Smooth muscle cell (in vitro differentiated cells): ENCODE data around the gene CGB7. TPM values are rescaled to one million over a fixed set of nuclear protein-coding genes. Genes with fewer than 3 reads are reported as not detected.
A peak's percentile ranks its signal among the peaks of the same experiment; 100 is the strongest.

Experiments used
- DNase-seq: peaks from one replicate; lab custom pipeline; 2025; ENCODE audit not compliant: unreplicated experiment; lab: John Stamatoyannopoulos, UW
- H2AFZ ChIP-seq: fragments of 200-600 bp; sonication (generic); 2 replicates; pipeline ENCODE4 v1.6.0; 2016; ENCODE audit warnings: antibody characterized with exemption, low read depth, mild to moderate bottlenecking
- H3F3A ChIP-seq: fragments of 200-600 bp; sonication (generic); 2 replicates; pipeline ENCODE4 v1.6.0; 2017; ENCODE audit warnings: antibody characterized with exemption, low read depth
- H3K27ac ChIP-seq: fragments of 200-600 bp; sonication (generic); 2 replicates; pipeline ENCODE4 v1.5.1; 2016; ENCODE audit warnings: low read depth, mild to moderate bottlenecking
- H3K27me3 ChIP-seq: fragments of 200-600 bp; sonication (generic); 2 replicates; pipeline ENCODE4 v1.6.1; 2016; ENCODE audit warnings: low read depth, mild to moderate bottlenecking
- H3K36me3 ChIP-seq: fragments of 200-600 bp; sonication (generic); 2 replicates; pipeline ENCODE4 v1.5.1; 2016; ENCODE audit warnings: low read depth
- H3K4me1 ChIP-seq: fragments of 200-600 bp; sonication (generic); 2 replicates; pipeline ENCODE4 v1.5.1; 2016; ENCODE audit warnings: low read depth
- H3K4me2 ChIP-seq: fragments of 200-600 bp; sonication (generic); 2 replicates; pipeline ENCODE4 v1.6.0; 2016; ENCODE audit warnings: mild to moderate bottlenecking
- H3K4me3 ChIP-seq: fragments of 200-600 bp; sonication (generic); 2 replicates; pipeline ENCODE4 v1.5.1; 2016; ENCODE audit warnings: mild to moderate bottlenecking
- H3K79me2 ChIP-seq: fragments of 200-600 bp; sonication (generic); 2 replicates; pipeline ENCODE4 v1.6.0; 2016; ENCODE audit warnings: low read depth, mild to moderate bottlenecking
- H3K9ac ChIP-seq: fragments of 200-600 bp; sonication (generic); 2 replicates; pipeline ENCODE4 v1.6.0; 2016; ENCODE audit warnings: low read depth
- H3K9me3 ChIP-seq: fragments of 200-600 bp; sonication (generic); replicated peaks from 2 replicates; pipeline ENCODE4 v1.5.1; 2016; ENCODE audit warnings: low read depth
- H4K20me1 ChIP-seq: fragments of 200-600 bp; sonication (generic); 2 replicates; pipeline ENCODE4 v1.6.0; 2016; ENCODE audit warnings: low read depth
- CTCF ChIP-seq: fragments of 200-600 bp; sonication (generic); IDR thresholded peaks from 2 replicates; pipeline ENCODE4 v1.5.1; 2017; ENCODE audit warnings: borderline replicate concordance, mild to moderate bottlenecking, antibody characterized with exemption; ENCODE audit not compliant: insufficient read depth, poor library complexity, severe bottlenecking
- whole genome bisulfite sequencing: methylation state at CpG from one replicate; pipeline ENCODE4 v1.1.7; 2016; ENCODE audit warnings: low lambda C conversion rate; 5-methylcytosine and 5-hydroxymethylcytosine counted together
- polyA plus RNA-seq: library from polyadenylated mRNA; unstranded; fragments of >200 nt; fragmentation: Nextera tagmentation; extraction: Ambion mirVana; gene quantifications from 2 replicates; pipeline ENCODE4 v1.2.1, GENCODE V29; 2016
- total RNA-seq: library from RNA; depleted of rRNA; stranded (reverse); fragments of >200 nt; gene quantifications from 2 replicates; pipeline ENCODE4 v1.2.3, GENCODE V29; 2014

CGB7 gene
- total and polyA plus RNA-seq, 2 experiments from 2014 or later = 2.0 to 2.5 TPM

DNA sequence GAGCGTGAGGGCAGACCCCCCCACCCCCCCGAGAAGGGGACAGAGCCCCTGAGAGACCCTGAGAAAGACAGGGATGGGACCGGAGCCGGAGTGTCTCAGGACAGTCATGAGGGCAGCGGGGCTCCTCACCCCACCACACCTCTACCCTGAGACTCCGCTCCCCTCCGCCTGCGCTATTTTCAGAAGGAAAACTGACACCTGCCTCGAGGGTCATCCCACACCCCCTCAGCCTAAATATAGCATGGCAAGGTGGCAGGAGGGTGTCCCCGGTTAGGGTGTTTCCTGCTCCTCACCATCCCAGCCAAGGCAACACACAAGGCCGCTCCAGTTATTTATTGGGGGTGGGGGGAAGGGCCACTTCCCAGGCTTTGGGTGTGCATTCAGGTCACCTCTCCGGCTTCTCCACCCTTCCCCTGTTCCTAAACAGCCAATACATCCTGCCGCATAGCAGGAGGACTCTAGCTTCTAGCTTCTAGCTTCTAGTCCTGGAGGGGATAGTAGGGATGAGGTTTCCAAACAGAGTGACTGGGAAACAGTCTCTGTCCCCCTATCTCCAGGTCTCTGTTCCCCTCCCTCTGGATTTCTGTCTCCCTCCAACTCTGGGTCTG is 8.5 kb upstream of the CGB7 start:
- H4K20me1 ChIP-seq = no peaks in the 10 kb centered on the region
- no peaks in the 10 kb centered on the region for H3F3A ChIP-seq
- H3K27me3 ChIP-seq = peaks cover 2% of the 10 kb centered on the region
- no peak overlapping the region for H3K4me3 ChIP-seq
- no peak overlapping the region for H2AFZ ChIP-seq
- no peaks in the 10 kb centered on the region for H3K36me3 ChIP-seq
- H3K4me1 ChIP-seq = peaks cover 16% of the 10 kb centered on the region
- no peak overlapping the region for H3K9ac ChIP-seq
- 84% methylated on average over 11 of the region's 13 CpGs for WGBS
- TF ChIP-seq CTCF = no peak
- H3K4me2 ChIP-seq = no peak overlapping the region
- H3K9me3 ChIP-seq = no peaks in the 10 kb centered on the region
- no peak for DNase-seq
- H3K79me2 ChIP-seq = no peaks in the 10 kb centered on the region
- no peak overlapping the region for H3K27ac ChIP-seq

DNA sequence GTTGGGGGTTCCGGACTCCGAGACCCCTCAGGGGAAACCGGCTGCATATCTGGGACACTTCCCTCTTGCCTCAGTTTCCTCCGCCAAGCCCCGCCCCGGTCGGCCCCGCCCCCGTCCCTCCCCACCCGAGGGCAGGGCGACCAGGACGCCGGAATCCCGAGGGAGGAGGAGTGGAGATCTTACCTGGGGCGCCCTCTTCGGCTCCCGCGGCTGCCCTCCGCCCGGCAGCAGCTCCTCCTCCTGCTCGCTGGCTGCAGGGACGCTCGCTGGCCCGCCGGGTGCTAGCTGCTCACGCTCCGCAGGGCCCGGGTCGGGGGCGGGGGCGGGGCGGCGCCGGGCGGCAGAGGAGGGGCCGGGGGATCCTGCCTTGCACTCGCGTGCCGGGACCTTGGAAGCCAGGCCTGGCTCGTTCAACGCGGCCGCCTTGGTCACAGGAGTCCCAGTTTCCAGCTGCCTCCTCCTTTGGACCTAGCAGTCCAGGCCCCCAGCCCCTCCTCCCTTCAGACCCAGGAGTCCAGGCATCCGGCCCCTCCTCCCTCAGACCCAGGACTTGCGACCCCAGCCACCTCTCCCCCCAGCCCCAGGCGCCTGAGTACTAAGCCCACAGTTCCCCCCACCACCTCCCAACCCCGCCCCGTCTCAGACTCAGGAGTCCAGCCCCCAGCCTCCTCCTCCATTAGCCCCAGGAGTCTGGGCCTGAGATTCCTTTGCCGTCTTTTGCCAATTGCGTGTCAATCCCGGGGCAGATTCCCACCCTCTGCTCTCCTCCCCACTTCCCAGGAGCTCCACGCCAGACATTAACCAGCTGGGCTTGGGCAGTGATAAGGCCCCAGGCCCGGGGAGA is 7.4 kb upstream of the CGB7 start, which contains the start of gene NTF4:
Gene NTF4, minus strand, starts transcription at position 51 of the 844 bp plus-strand sequence. CDS start 2,821 bp downstream, outside the sequence.
- Histone ChIP-seq H3K27ac (peak within 1 kb of the TSS; percentile 4), H3K4me3 (peak within 1 kb of the TSS; percentile 53), H2AFZ (no peak within 1 kb of the TSS), H3K36me3 (no peaks in the 10 kb centered on the region), H4K20me1 (peaks cover 6% of the 10 kb centered on the region), H3K27me3 (no peaks in the 10 kb centered on the region), H3K4me1 (peaks cover 16% of the 10 kb centered on the region), H3F3A (no peaks in the 10 kb centered on the region), H3K9ac (peak within 1 kb of the TSS; percentile 39), H3K79me2 (no peaks in the 10 kb centered on the region), H3K9me3 (no peaks in the 10 kb centered on the region), H3K4me2 (peak within 1 kb of the TSS; percentile 81)
- TF ChIP-seq CTCF = no peak
- peak; percentile 60 for DNase-seq
- WGBS = 12% methylated on average over 8 of the region's 53 CpGs

GRCh38 chr19:49064029-49064629 is 6.6 kb upstream of the CGB7 start:
- Histone ChIP-seq H3K27ac (no peak overlapping the region), H3K9me3 (no peaks in the 10 kb centered on the region), H3K36me3 (no peaks in the 10 kb centered on the region), H3F3A (no peaks in the 10 kb centered on the region), H2AFZ (no peak overlapping the region), H3K9ac (no peak overlapping the region), H3K4me2 (peak overlapping the region; percentile 81), H3K4me3 (peak overlapping the region; percentile 53), H4K20me1 (peaks cover 6% of the 10 kb centered on the region), H3K4me1 (peaks cover 16% of the 10 kb centered on the region), H3K79me2 (no peaks in the 10 kb centered on the region), H3K27me3 (no peaks in the 10 kb centered on the region)
- DNase-seq = no peak
- WGBS = 56% methylated on average over 8 of the region's 10 CpGs
- TF ChIP-seq CTCF = no peak
